HG02870 (cell line): Measurements from ENCODE around the gene HTR7.

Experiments
- ATAC-seq: cut with Tn5 transposase; IDR thresholded peaks from one replicate; pipeline ENCODE4 v1.9.1; 2021; ENCODE audit warnings: mild to moderate bottlenecking, moderate library complexity; ENCODE audit not compliant: unreplicated experiment

The HTR7 gene

GRCh38 chr10:90806677-90807076, 51.2 kb downstream of the HTR7 start:
- ATAC-seq, result no peak

- ATAC-seq, result no peak
These were observed 52.6 kb downstream of the HTR7 start for GRCh38 chr10:90805206-90805605.

GRCh38 chr10:90804354-90804753, 53.5 kb downstream of the HTR7 start:
- ATAC-seq, result no peak

GRCh38 chr10:90801608-90802007, 56.2 kb downstream of the HTR7 start:
- no peak for ATAC-seq

- ATAC-seq, result no peak
These were observed 57.5 kb downstream of the HTR7 start for GRCh38 chr10:90800232-90800796.

- ATAC-seq, result no peak
These were observed 58.7 kb downstream of the HTR7 start for GRCh38 chr10:90799172-90799571.

GRCh38 chr10:90798482-90798881, 59.4 kb downstream of the HTR7 start:
- peak; percentile 63 for ATAC-seq

GRCh38 chr10:90790422-90790821, 67.4 kb downstream of the HTR7 start:
- no peak for ATAC-seq

GRCh38 chr10:90788968-90789367, 68.9 kb downstream of the HTR7 start:
- no peak for ATAC-seq

GRCh38 chr10:90788199-90788491, 69.7 kb downstream of the HTR7 start:
- no peak for ATAC-seq

GRCh38 chr10:90787393-90788198, 70.2 kb downstream of the HTR7 start:
- no peak for ATAC-seq

- ATAC-seq, result no peak
These were observed 72.1 kb downstream of the HTR7 start for GRCh38 chr10:90785782-90786181.

GRCh38 chr10:90784771-90785170, 73.1 kb downstream of the HTR7 start:
- ATAC-seq, result no peak

- ATAC-seq, result no peak
These were observed 77.4 kb downstream of the HTR7 start for GRCh38 chr10:90780488-90780887.

GRCh38 chr10:90779548-90779947, 78.3 kb downstream of the HTR7 start:
- ATAC-seq, result no peak

- ATAC-seq, result no peak
These were observed 80.2 kb downstream of the HTR7 start for GRCh38 chr10:90777621-90778020.

GRCh38 chr10:90775351-90776028, 82.3 kb downstream of the HTR7 start:
- peak; percentile 73 for ATAC-seq

- ATAC-seq, result no peak
These were observed 87.6 kb downstream of the HTR7 start for GRCh38 chr10:90769946-90770841.

- ATAC-seq, result peak; percentile 70
These were observed 106.5 kb downstream of the HTR7 start for GRCh38 chr10:90751107-90751997.

GRCh38 chr10:90746829-90747228, 111.0 kb downstream of the HTR7 start:
- ATAC-seq, result no peak
